Body of pancreas (tissue), 4 donors: ENCODE measurements around the gene PANK1. TPM values are rescaled to one million over a fixed set of nuclear protein-coding genes. Genes with fewer than 3 reads are reported as not detected.
A peak's percentile ranks its signal among the peaks of the same experiment; 100 is the strongest.

ENCODE experiments used
- ATAC-seq: fragments of 150-250 bp; one replicate; pipeline ENCODE4 v1.9.1; 2016
- DNase-seq, 4 donors: peaks; one replicate each; pipeline ENCODE4 v3.0.0-alpha.2; 2019
- H3K27ac ChIP-seq, 4 donors: fragments of 200-600 bp; sonication (generic); 1 replicate in 3 of 4; 2 replicates in 1 of 4; pipeline versions ENCODE4 v1.5.1 to v1.6.1; 2016 to 2019; ENCODE audit warnings: mild to moderate bottlenecking in 1 of 4, mixed read lengths in 1 of 4, moderate library complexity in 1 of 4
- H3K27me3 ChIP-seq, 2 donors: fragments of 200-600 bp; sonication (generic); one replicate each; pipeline ENCODE4 v1.6.0; 2016; ENCODE audit warnings: mild to moderate bottlenecking in 1 of 2
- H3K36me3 ChIP-seq, 2 donors: fragments of 200-600 bp; sonication (generic); replicated peaks in 1 of 2; 2 replicates each; pipeline ENCODE4 v1.5.1; 2016; ENCODE audit warnings: low read depth in 2 of 2; ENCODE audit not compliant: insufficient read depth in 1 of 2
- H3K4me1 ChIP-seq: fragments of 200-600 bp; sonication (generic); one replicate; pipeline ENCODE4 v1.6.0; 2016
- H3K4me3 ChIP-seq, 2 donors: fragments of 200-600 bp; sonication (generic); 1 replicate in 1 of 2; 2 replicates in 1 of 2; pipeline ENCODE4 v1.5.1; 2016 to 2019
- H3K9me3 ChIP-seq, 3 donors: fragments of 200-600 bp; sonication (generic); 1 replicate in 2 of 3; 2 replicates in 1 of 3; pipeline ENCODE4 v1.5.1; 2016
- CTCF ChIP-seq, 7 experiments: fragments of 450-650 bp in 4 of 7; fragments of 200-600 bp in 3 of 7; sonication (generic) in 3 of 7; IDR thresholded peaks; one replicate each; pipeline ENCODE4 v1.5.1; 2016 to 2019; ENCODE audit warnings: antibody characterized with exemption in 7 of 7
- POLR2A ChIP-seq, 3 donors: fragments of 450-650 bp; IDR thresholded peaks; one replicate each; pipeline ENCODE4 v1.6.1; 2016; ENCODE audit warnings: antibody characterized with exemption in 3 of 3, mild to moderate bottlenecking in 2 of 3
- WGBS, 2 donors: methylation state at CpG; one replicate each; pipeline ENCODE4 v1.1.5; 2017; 5-methylcytosine and 5-hydroxymethylcytosine counted together
- intact Hi-C: fragments of 100-400 bp; cut with DNase I; formaldehyde crosslinking; loops from one replicate; pipeline ENCODE4 v1.15.1; 2023
- microRNA counts, 2 donors: library from miRNA; unstranded; fragments of <30 nt; microRNA quantifications; one replicate each; lab custom pipeline; 2017
- microRNA-seq, 2 donors: library from miRNA; unstranded; fragments of <30 nt; microRNA quantifications; one replicate each; pipeline ENCODE4, GENCODE V29; 2016; ENCODE audit warnings: borderline number of aligned reads in 2 of 2, borderline replicate concordance in 2 of 2
- small RNA-seq: library from RNA; depleted of rRNA; stranded (forward); fragments of <200 nt; gene quantifications from one replicate; pipeline ENCODE3, GENCODE V24; 2016
- total RNA-seq, 2 donors: library from RNA; depleted of rRNA; stranded (reverse); fragments of >200 nt; gene quantifications; one replicate each; pipeline ENCODE4 v1.1.0, GENCODE V29; 2016

Gene PANK1
- total RNA-seq, 2 donors from 2014 or later = 2.6 to 3.0 TPM

DNA sequence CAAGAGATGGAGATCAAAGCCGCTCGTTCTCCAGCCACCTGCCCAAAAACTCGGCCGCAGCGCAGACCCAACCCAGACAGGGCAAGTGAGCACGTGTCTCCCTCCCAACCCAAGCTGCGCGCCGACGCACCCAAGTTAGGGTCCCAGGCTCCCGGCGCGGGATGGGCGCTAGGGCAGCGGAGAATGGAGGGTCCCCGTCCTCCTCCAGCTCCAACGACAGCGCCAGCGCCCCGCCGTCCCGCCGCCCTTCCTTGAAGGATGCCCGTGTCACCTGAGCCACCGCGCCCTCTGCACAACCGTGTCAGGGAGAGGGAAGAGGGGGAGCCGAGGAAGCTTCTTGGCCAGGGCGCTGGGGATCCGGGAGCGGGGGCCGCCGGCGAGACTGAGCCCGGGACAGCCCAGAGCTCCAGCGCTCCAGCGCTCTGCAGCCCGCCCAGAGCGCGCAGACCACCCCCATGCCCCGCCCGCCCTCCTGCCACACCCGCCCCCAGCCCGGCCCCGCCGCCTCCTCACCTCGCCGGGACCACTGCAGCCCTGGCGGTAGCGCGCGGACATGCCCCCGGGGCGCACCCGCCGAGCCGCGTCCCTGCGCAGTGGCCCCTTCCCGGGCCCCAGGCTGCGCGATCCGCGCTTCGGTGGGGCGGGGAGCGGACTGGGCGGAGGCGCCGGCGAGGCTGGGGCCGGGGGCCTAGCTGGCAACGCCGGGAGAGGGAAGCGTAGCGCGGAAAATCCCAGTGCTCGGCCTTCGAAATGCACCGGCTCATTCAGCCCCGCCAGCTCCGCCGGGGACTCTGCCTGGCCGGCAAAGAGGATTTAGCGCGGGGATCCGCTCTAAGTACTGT, 109.7 kb downstream of the PANK1 start, which contains the start of gene SLC16A12:
Gene SLC16A12 (minus strand): TSS at position 424 of the 842 bp plus-strand sequence. CDS start 73,016 bp downstream, outside the sequence.
- H3K4me1 ChIP-seq = peaks cover 23% of the 10 kb centered on the region
- ATAC-seq = peak; percentile 68
- WGBS, 2 donors = 0 to 1% methylated on average over 5 to 85 of the region's 87 CpGs
- intact Hi-C loops = no loop called here
- H3K4me3 ChIP-seq = peak within 1 kb of the TSS; percentile 48
- H3K9me3 ChIP-seq = no peaks in the 10 kb centered on the region
- peak within 1 kb of the TSS; percentile 73 to 92 (median 86) for H3K27ac ChIP-seq
- peak; percentile 47 to 68 (median 54) for DNase-seq
- H3K36me3 ChIP-seq = no peaks in the 10 kb centered on the region
- peak; percentile 33 to 60 (median 51) for TF ChIP-seq POLR2A (IDR thresholded peaks at IDR 0.05)
- peak in 3 of 7 experiments; percentile 12 to 41 (median 30) for TF ChIP-seq CTCF (IDR thresholded peaks at IDR 0.05)
- no peaks in the 10 kb centered on the region for H3K27me3 ChIP-seq

GRCh38 chr10:89534826-89535166, 110.2 kb downstream of the PANK1 start:
- H3K4me3 ChIP-seq = peak overlapping the region; percentile 48
- H3K27ac ChIP-seq = peak overlapping the region; percentile 73 to 92 (median 86)
- H3K4me1 ChIP-seq = peaks cover 26% of the 10 kb centered on the region
- no peaks in the 10 kb centered on the region for H3K9me3 ChIP-seq
- intact Hi-C loops = no loop called here
- H3K36me3 ChIP-seq = no peaks in the 10 kb centered on the region
- TF ChIP-seq POLR2A (IDR thresholded peaks at IDR 0.05) (no peak), CTCF (IDR thresholded peaks at IDR 0.05) (no peak)
- ATAC-seq = no peak
- 9 to 11% methylated on average over 8 of the region's 8 CpGs for WGBS, 2 donors
- no peak for DNase-seq
- no peaks in the 10 kb centered on the region for H3K27me3 ChIP-seq

MicroRNAs encoded within 50 kb of the gene (microRNA counts, 767-probe panel; counts per million panel counts)
- 736 to 6,103 counts per million in 2 donors for microRNA hsa-miR-107 (lab: Ali Mortazavi, UCI)

Small RNAs within 50 kb of the gene (microRNA-seq; reads per million reads assigned to microRNA genes)
- gene MIR107 = 180 to 304 reads per million in 2 donors

Small RNAs within 50 kb of the gene (small RNA-seq; reads per million reads assigned to genes)
- 2.2 reads per million, percentile 72 among the genes with 10 or more reads in this experiment for gene MIR107

Other genes starting within 250 kb of the PANK1 start
- gene IFIT5, start 230.7 kb downstream of the PANK1 start, total RNA-seq = 10 to 100 TPM in 1 of 2 donors, 1 to 10 TPM in 1; 1.6 to 11.7 TPM
- gene SLC16A12, start 109.6 kb downstream of the PANK1 start, total RNA-seq = 10 to 100 TPM; 19.5 to 26.7 TPM
- 1 to 10 TPM in 1 of 2 donors, under 1 TPM in 1; 0.99 to 2.1 TPM for gene KIF20B, start 56.3 kb upstream of the PANK1 start, total RNA-seq